ENCODE measurements around the gene SGIP1. TPM values are rescaled to one million over a fixed set of nuclear protein-coding genes. Genes with fewer than 3 reads are reported as not detected.
A peak's percentile ranks its signal among the peaks of the same experiment; 100 is the strongest.

Gene SGIP1
- total and polyA plus RNA-seq, 2 of the 4 experiments (the other 2 are of a cell fraction) = 27.1 to 42.7 TPM

DNA sequence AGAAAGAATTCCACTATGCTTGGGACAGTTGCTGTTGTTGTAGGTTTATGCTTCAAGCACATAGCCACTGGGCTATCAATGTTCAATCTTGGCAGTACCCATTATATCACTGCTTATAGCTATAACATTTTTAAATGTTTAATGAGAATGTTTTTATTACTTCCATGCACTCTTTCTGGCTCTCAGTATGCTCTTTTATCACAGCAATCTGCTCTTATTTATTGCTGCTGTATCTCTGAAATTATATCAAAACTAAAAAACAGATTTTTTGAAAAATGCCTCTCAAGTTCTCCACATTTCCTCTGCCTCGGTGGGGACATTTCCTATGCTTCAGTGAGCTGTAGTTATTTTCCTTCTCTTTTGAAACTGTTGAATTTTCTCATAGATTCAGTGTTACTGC lies 5.4 kb upstream of the SGIP1 start:
- H2BK20ac ChIP-seq (ENCODE audit: low read depth, low read length) = peak overlapping the region; percentile 92
- no peaks in the 10 kb centered on the region; the same call in 1 of the 2 replicates for H3K36me3 ChIP-seq (ENCODE audit: control insufficient read depth, insufficient read depth, low read length)
- no peak overlapping the region for H3K4me2 ChIP-seq (ENCODE audit: low read depth, low read length)
- H2AK5ac ChIP-seq (ENCODE audit: low read depth, low read length) = peak overlapping the region; percentile 82
- H3K56ac ChIP-seq (ENCODE audit: extremely low read depth, insufficient read depth, low read length) = peak overlapping the region; percentile 67; the same call in 1 of the 2 replicates
- no CpG with 5 or more reads among the region's 1 CpG for WGBS, 2 experiments (ENCODE audit: extremely low coverage in 2 of 2, insufficient read length in 1 of 2)
- no peak overlapping the region for H2AK9ac ChIP-seq (replicated peaks; ENCODE audit: low read depth, low read length, poor library complexity)
- BruUV-seq (replicated peaks) = no TSS peak
- H3K79me1 ChIP-seq (ENCODE audit: low read depth in 1 of 2, low read length in 2 of 2) = peaks cover 6 to 39% of the 10 kb centered on the region in 2 experiments
- H2AFZ ChIP-seq (replicated peaks; ENCODE audit: low read length, poor library complexity) = no peak overlapping the region
- peak overlapping the region; percentile 89 for H2BK5ac ChIP-seq (ENCODE audit: low read depth, low read length, poor library complexity, severe bottlenecking)
- H3K27me3 ChIP-seq (ENCODE audit: control insufficient read depth, insufficient read depth, low read length) = no peaks in the 10 kb centered on the region
- CTCF ChIA-PET = no interaction called here
- peak overlapping the region; percentile 84; the same call in 1 of the 2 replicates for H3K18ac ChIP-seq (ENCODE audit: low read depth, low read length)
- H4K8ac ChIP-seq (ENCODE audit: low read depth in 2 of 2, low read length in 2 of 2) = peak overlapping the region; percentile 6 to 84; a peak in 2 of 4 replicates
- peak overlapping the region; percentile 90 for H3K23ac ChIP-seq (ENCODE audit: low read depth, low read length)
- H4K91ac ChIP-seq (ENCODE audit: insufficient read depth, low read depth, low read length) = peak overlapping the region; percentile 88
- H2BK120ac ChIP-seq (ENCODE audit: low read depth, low read length) = peak overlapping the region; percentile 95
- peak overlapping the region; percentile 91; the same call in 2 of the 3 replicates for H2BK15ac ChIP-seq (ENCODE audit: low read depth, low read length)
- H3K4me1 ChIP-seq (ENCODE audit: control insufficient read depth, insufficient read depth, low read length) = peaks cover 12% of the 10 kb centered on the region
- no peak for ATAC-seq (ENCODE audit: low read depth)
- in situ Hi-C loops (cut with MboI; ENCODE audit: low sequenced_read_pairs) = loop anchor here (25.0 kb wide), 1 partner anchor 409 kb away; no protein-coding TSS in a partner anchor
- H3K9ac ChIP-seq (ENCODE audit: low read depth, low read length) = no peak overlapping the region
- H3K9me1 ChIP-seq (ENCODE audit: insufficient read depth, low read length) = peaks cover 3% of the 10 kb centered on the region; the same call in 1 of the 2 replicates
- intact Hi-C loops (cut with micrococcal nuclease) = no loop called here
- POLR2A ChIA-PET (ENCODE audit: unreplicated experiment) = interaction anchor here (0.5 kb wide), 1 partner anchor 1090 kb away, joined by 3 read pairs; no protein-coding TSS in a partner anchor
- TF ChIP-seq RFX5 (IDR thresholded peaks at IDR 0.05; ENCODE audit: low read depth, low read length) = no peak
- TF ChIP-seq, protein P1, sequence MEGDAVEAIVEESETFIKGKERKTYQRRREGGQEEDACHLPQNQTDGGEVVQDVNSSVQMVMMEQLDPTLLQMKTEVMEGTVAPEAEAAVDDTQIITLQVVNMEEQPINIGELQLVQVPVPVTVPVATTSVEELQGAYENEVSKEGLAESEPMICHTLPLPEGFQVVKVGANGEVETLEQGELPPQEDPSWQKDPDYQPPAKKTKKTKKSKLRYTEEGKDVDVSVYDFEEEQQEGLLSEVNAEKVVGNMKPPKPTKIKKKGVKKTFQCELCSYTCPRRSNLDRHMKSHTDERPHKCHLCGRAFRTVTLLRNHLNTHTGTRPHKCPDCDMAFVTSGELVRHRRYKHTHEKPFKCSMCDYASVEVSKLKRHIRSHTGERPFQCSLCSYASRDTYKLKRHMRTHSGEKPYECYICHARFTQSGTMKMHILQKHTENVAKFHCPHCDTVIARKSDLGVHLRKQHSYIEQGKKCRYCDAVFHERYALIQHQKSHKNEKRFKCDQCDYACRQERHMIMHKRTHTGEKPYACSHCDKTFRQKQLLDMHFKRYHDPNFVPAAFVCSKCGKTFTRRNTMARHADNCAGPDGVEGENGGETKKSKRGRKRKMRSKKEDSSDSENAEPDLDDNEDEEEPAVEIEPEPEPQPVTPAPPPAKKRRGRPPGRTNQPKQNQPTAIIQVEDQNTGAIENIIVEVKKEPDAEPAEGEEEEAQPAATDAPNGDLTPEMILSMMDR (conservative IDR thresholded peaks at IDR 0.05; ENCODE audit: low read depth, low read length) = no peak
- no peak for TF ChIP-seq FOS (IDR thresholded peaks at IDR 0.05; ENCODE audit: low read depth, low read length)
- no peak for TF ChIP-seq NFE2L2 (IDR thresholded peaks at IDR 0.05; ENCODE audit: low read depth, low read length)
- TF ChIP-seq RCOR1 (IDR thresholded peaks at IDR 0.05; ENCODE audit: insufficient replicate concordance, low read length) = no peak
- TF ChIP-seq CEBPB (IDR thresholded peaks at IDR 0.05; ENCODE audit: low read depth, low read length) = no peak
- no peak for TF ChIP-seq SMC3 (IDR thresholded peaks at IDR 0.05; ENCODE audit: low read depth, low read length)
- no peak for TF ChIP-seq MXI1 (IDR thresholded peaks at IDR 0.05; ENCODE audit: borderline replicate concordance, low read depth, low read length)
- no peak for TF ChIP-seq MAFK (IDR thresholded peaks at IDR 0.05; ENCODE audit: low read depth, low read length)
- no peak for TF ChIP-seq MAZ (IDR thresholded peaks at IDR 0.05; ENCODE audit: borderline replicate concordance, low read depth, low read length)
- TF ChIP-seq CHD1 (IDR thresholded peaks at IDR 0.05; ENCODE audit: low read depth, low read length) = no peak
- TF ChIP-seq, protein P2, sequence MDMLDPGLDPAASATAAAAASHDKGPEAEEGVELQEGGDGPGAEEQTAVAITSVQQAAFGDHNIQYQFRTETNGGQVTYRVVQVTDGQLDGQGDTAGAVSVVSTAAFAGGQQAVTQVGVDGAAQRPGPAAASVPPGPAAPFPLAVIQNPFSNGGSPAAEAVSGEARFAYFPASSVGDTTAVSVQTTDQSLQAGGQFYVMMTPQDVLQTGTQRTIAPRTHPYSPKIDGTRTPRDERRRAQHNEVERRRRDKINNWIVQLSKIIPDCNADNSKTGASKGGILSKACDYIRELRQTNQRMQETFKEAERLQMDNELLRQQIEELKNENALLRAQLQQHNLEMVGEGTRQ (IDR thresholded peaks at IDR 0.05; ENCODE audit: low read depth, low read length) = no peak
- no peak overlapping the region for H3K27ac ChIP-seq (ENCODE audit: insufficient read depth, low read length)
- H3K4me3 ChIP-seq (ENCODE audit: insufficient read depth, low read depth, low read length) = no peak overlapping the region
- H3K14ac ChIP-seq (replicated peaks; ENCODE audit: low read depth, low read length) = peak overlapping the region; percentile 94; the same call in 1 of the 2 replicates
- DNase-seq = no peak
- H3K4ac ChIP-seq (ENCODE audit: low read depth, low read length) = peak overlapping the region; percentile 95
- peak overlapping the region; percentile 79; the same call in 1 of the 2 replicates for H4K5ac ChIP-seq (ENCODE audit: low read depth, low read length)
- no peaks in the 10 kb centered on the region for H4K20me1 ChIP-seq (ENCODE audit: insufficient read depth, low read length)
- dilution Hi-C loops (cut with HindIII; ENCODE audit: low sequenced_read_pairs, unreplicated experiment) = no loop called here
- peaks cover 5% of the 10 kb centered on the region for H3K9me3 ChIP-seq (ENCODE audit: control insufficient read depth, insufficient read depth, low read length)

Measured in IMR-90 (cell line).